ENCODE measurements around the gene DCP1A.

DCP1A gene

GRCh38 chr3:53242642-53243041 lies 104.7 kb downstream of the DCP1A start:
- no peak for DNase-seq

DNA sequence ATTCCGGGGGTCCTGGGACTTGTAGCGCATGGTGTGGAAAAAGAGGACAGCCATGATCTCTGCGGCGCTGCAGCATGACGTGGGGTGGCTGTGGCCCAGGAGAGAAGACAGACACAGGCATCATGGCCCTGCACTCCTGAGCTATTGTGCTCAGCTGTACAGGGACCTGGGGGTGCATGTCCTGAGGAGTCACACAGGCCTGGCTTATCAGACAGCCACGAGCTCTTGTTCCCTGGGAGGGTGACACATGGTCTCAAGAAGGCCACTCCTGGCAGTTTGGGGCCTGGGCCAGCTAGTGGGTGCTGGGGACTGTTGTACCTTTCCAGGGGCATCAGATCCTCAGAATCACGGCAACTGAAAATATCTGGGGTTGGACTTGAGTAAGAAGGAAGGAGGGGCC lies 105.2 kb downstream of the DCP1A start:
- DNase-seq: no peak

DNA sequence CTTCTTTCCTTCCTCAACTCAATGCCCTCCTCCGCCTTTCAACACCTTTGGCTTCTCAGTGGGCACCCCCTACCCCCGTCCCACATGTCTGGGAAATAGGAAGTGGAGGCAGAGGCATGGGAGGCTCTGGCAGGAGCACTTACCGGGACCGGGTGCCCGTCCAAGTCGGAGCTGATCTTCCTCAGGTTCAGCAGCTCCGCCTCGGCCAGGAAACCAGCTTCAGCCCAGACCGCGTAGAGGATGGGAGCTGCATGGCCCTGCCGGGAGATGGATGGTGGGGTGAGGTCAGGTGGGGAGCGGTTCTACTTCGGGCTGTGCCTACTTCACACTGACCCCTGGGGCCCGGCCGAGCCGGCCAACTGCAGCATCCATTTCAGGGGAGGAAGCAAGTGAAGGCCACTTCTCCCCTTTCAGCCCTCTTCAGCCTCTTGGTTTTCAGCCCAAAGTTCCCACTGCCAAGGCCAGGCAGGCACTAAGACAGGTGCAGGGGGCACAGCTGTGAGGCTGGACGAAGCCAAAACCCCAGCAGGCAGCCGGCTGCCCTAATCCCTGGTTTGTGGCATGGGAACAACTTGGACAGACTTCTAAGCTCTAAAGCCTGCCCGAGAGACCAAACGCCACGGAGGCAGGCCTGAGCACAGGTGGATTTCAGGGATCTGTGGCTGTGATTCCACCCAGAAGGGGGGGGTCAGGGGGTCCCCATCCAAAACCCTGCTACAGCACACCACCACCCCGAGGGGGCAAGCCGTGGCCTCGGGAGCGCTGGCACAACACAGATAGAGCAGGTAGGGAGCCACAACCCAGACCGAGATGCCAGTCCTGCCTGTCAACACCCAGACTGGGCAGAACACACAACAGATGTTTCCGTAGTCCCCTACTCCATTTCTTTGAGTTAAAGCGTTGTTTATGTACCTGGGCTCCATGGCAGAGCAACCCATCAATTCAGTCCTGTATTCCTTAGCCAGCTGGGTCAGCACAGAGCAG lies 106.1 kb downstream of the DCP1A start:
- DNase-seq: no peak

DNA sequence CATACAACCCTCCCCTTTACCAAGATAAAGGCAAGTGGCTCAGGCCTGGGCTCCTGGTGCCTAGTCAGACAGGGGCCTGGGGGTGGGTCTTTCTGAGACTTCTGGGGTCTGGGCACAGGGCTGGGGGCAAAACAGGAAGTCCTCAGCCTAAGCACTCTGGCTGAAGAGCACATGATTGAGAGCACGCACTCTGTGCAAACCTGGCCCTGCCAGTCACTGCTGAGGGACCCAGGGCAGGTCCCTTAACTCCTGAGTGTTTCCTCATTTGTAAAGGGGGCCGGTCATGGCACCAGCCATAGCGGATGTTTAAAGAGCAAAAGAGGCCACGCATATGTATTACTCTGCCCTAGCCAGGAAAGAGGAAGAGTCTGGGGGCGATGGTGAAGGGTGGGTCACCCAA lies 107.5 kb downstream of the DCP1A start:
- DNase-seq: no peak

GRCh38 chr3:53238886-53239285 lies 108.5 kb downstream of the DCP1A start:
- no peak for DNase-seq

DNA sequence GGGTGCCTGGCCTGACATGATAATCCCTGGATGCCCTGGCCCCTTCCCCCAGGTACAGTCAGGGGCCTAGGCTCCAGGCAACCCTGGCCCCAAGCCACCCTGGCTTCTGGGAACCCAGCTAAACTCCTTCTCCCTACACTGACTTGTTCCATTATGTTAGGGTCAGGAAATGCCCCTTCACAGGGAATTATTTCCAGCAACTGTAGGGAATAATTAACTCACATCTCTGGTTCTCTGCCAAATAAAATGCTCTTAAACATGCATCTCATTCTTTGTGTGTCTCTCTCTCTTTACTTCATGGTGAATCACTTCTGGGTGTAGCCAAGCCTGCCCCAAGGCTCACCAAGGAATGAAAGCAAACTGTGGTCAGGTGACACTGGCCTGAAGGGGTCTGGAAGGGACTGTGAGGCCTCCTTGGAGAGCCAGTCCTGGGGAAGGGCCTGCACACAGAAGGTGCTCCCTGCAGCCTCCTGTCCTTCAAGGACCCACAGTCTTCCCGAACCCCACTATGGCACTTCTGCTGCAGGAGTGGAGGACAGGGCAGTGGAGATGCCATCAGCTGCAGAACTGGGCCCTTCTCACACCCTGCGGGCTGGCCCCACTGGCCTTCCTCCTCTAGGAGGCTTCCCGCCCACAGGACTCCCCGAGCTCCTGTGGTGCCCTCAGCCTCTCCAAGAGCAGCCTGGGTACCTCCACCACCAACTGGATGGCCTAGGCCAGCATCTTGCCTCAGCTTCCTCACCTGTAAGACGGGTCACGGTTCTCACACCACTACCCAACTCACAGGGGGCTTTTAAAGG lies 109.1 kb downstream of the DCP1A start:
- DNase-seq: no peak

GRCh38 chr3:53236112-53236841 lies 111.1 kb downstream of the DCP1A start:
- DNase-seq: no peak

- no peak for DNase-seq
These were observed 111.8 kb downstream of the DCP1A start for GRCh38 chr3:53235545-53235944.

DNA sequence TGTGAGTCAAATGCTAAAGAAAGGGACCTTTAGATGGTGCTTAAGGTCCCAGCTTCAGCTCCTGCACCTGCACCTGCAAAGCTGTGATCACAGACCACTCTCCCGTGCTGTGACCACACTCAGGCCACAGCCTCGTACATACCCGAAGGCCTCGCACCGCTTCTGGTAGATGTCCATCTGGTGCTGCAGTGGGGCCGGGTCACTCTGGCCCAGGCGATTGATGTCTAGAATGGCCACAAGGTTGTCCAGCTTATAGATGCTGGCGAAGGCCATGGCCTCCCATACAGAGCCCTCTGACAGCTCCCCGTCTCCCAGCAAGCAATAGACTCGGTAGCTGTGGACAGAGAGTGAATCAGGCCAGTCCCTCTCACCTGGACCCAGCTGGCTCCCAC lies 112.5 kb downstream of the DCP1A start:
- DNase-seq: no peak

DNA sequence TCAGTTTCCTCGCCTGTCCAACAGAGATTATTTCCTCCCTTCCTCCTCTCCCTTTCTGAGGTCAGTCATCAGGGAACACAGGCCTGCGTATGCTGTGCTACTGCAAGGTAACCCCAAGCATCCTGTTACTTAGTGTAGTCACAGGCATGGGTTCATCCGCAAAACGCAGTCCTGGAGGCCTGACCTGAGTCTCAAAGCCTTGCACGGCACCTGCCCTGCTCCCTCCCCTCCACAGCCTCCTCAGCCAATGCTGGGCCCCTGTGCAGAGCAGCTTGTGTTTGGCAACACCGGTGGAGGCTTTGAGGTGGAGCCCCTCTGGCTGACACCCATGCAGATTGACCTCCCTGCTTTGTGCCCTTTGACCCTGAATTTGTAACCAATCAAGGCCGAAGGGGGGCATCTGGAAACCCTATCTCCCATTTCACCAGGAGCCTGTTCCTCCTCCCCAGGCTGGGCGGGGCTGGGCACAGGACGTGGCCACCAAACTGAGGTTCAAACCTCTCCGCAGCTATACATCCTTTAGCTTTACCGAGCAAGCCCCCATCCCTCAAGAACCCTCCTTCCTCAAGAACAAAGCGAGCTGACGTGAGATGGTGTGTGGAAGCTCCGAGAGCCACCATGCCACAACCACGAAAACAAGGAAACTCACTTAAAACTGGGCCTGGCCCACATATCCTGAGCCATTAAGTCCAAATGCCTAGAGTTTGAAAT lies 113.1 kb downstream of the DCP1A start:
- no peak for DNase-seq
